ENCODE measurements around the gene DNM3. TPM values are rescaled to one million over a fixed set of nuclear protein-coding genes. Genes with fewer than 3 reads are reported as not detected.
A peak's percentile ranks its signal among the peaks of the same experiment; 100 is the strongest.

Gene DNM3
- total RNA-seq, 1 donor = 2.0 TPM

DNA sequence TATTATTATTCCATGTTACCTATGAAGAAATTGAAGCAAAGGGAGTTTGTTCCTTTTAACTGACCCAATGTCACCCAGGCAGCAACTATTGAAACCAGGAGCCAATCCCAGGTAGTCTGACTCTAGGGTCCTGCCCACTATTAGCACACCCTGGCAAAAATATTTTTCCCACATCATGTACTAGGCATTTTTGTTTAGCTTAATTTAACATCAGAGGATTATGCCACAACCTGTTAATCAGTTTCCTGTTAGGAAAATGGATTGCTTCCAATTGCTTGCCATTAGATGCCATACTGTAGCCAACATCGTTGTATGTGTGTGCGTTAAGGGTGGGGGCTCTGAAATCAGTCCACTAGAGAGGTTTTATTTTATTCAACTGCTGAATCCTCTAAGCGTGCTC lies 281.1 kb downstream of the DNM3 start:
- TF ChIP-seq, protein P1, sequence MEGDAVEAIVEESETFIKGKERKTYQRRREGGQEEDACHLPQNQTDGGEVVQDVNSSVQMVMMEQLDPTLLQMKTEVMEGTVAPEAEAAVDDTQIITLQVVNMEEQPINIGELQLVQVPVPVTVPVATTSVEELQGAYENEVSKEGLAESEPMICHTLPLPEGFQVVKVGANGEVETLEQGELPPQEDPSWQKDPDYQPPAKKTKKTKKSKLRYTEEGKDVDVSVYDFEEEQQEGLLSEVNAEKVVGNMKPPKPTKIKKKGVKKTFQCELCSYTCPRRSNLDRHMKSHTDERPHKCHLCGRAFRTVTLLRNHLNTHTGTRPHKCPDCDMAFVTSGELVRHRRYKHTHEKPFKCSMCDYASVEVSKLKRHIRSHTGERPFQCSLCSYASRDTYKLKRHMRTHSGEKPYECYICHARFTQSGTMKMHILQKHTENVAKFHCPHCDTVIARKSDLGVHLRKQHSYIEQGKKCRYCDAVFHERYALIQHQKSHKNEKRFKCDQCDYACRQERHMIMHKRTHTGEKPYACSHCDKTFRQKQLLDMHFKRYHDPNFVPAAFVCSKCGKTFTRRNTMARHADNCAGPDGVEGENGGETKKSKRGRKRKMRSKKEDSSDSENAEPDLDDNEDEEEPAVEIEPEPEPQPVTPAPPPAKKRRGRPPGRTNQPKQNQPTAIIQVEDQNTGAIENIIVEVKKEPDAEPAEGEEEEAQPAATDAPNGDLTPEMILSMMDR (IDR thresholded peaks at IDR 0.05; ENCODE audit: insufficient read depth, low read length) = no peak
- H3K4me3 ChIP-seq (ENCODE audit: low read depth, low read length) = no peak overlapping the region
- no peak for DNase-seq (ENCODE audit: low read depth)

DNA sequence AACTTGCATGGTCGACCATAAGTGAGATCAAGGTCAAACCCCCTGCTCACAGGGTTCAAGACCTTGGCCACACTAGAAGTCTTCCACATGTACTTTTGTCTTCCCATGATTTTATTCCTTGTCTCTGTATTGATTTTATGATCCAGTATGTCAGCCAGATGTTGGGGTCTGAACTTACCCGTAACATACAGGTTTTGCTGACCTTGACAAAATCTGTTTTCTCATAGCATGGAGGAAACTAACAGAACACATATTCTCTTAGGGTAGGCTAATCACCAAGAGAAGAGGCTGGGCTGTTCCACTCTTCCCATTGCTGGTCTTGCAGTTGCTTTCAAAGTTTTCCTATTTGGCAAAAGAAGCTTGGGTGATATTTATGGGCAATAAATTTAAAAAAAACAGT lies 284.0 kb downstream of the DNM3 start:
- TF ChIP-seq, protein P1 (IDR thresholded peaks at IDR 0.05; ENCODE audit: insufficient read depth, low read length) = no peak
- no peak for DNase-seq (ENCODE audit: low read depth)

DNA sequence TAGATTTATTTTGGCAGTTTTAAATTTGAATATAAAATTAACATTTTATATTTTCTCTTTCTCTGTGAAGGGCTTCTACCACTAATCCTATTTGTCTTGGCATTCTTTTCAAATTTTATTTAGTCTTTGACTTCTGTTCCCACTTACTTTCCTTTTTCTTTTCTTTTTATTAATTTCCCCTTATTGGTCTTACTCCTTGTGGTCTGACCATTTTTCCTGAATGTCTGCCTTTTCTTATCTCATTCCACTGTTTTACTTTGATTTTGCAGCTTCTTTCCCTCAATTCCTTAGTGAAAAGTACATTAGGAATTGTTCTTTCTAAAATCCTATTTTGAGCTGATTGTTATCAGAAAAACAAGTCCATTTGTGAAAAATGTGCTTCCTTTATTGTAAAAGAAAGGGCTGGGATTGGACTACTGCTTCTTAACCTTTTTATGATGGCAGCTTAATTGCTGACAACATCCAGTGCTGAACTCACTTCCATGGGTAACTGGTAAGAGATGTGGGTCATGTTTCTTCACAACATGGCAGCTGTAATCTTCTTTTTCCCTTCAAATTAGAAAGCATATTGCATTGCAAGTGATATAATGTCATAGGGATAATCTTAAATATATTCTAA lies 284.6 kb downstream of the DNM3 start:
- TF ChIP-seq, protein P1 (IDR thresholded peaks at IDR 0.05; ENCODE audit: insufficient read depth, low read length) = no peak
- no peak overlapping the region for H3K4me3 ChIP-seq (ENCODE audit: low read depth, low read length)
- no peak for DNase-seq (ENCODE audit: low read depth)

More for the DNA sequence above, 284.0 kb downstream of the DNM3 start:
- no peak overlapping the region for H3K4me3 ChIP-seq (ENCODE audit: low read depth, low read length)

DNA sequence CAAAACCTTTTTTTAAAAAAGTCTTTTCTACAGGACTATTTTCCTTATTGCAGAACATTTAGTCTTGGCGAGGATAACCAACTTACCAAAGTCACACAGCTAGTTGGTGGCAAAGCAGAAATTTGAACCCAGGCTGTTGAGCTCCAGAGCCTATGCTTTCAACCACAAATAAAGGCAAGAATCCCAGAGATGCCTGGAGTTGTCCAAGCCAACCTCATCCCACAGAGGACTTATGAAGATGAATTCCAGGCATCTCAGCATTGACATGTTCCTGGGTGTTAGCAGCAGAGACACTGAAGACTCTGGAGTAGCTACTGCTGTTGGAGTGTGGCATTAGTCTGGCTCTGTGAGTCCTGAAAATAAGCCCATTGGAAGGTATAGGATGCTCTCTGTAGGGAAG lies 291.5 kb downstream of the DNM3 start:
- no peak for DNase-seq (ENCODE audit: low read depth)
- no peak overlapping the region for H3K4me3 ChIP-seq (ENCODE audit: low read depth, low read length)
- TF ChIP-seq, protein P1 (IDR thresholded peaks at IDR 0.05; ENCODE audit: insufficient read depth, low read length) = no peak

DNA sequence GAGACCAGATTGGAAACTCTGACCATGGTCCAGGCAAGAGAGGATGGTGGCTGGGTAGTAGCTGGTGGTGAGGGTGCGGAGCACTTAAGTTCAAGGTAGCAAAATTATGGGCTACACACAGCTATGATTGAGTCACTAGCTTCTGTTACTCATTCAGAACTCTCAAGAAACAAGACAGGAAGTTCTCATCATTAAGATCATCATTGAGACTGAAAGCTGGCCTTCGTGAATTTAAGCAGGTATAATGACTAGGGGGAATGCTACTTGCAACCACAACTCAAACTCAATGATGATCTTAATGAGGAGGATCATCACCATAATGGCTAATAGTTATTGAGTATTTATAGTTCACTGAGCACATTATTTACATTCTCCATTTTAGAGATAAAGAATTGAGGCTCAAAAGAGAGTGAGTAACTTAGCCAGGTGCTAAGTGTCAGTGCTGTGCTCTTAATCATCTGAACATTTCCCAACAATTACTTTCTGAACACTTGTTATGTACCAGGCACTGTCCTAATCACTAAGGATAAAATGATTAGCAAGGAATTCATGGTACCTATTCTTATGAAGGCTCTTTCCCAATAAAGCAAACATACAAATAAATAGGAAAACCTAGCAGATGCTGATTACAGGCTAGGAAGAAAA lies 292.9 kb downstream of the DNM3 start:
- H3K4me3 ChIP-seq (ENCODE audit: low read depth, low read length) = no peak overlapping the region
- TF ChIP-seq, protein P1 (IDR thresholded peaks at IDR 0.05; ENCODE audit: insufficient read depth, low read length) = no peak
- no peak for DNase-seq (ENCODE audit: low read depth)

DNA sequence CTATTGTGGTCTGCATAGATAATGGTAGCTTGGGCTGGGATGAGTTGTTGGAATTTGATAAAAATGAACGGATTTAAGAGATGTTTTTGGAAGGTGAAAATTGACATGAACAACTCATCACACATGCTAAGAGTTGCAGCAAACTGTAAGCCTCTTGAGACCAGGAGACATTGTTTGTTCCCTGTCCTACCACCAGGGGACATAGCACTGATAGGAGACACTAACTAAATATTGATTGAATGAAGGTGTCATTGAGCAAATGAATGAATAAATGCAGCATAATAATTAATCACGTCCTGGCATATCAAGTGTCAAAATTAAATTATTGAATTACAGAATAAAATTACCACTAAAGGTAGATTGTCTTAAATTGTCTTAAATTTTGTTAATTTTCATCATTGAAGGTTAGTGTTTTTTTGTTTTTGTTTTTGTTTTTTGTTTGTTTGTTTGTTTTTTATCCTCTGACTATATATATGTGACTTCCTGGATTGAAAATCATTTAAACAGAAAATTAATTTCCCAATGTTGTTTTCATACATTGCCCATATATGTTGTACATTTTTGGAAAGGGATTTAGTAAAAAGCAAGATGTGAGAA lies 293.9 kb downstream of the DNM3 start:
- no peak for DNase-seq (ENCODE audit: low read depth)
- no peak overlapping the region for H3K4me3 ChIP-seq (ENCODE audit: low read depth, low read length)
- TF ChIP-seq, protein P1 (IDR thresholded peaks at IDR 0.05; ENCODE audit: insufficient read depth, low read length) = peak; percentile 48
